T47D (cell line): ENCODE results near the gene SULT2B1.

Experiments used
- DNase-seq, 2 experiments: peaks; one replicate each; pipeline versions ENCODE4 v3.0.0 to v3.0.0-alpha.2; 2011 to 2012; ENCODE audit warnings: low read depth in 1 of 2, low spot score in 1 of 2
- JUND ChIP-seq: IDR thresholded peaks from 2 replicates; pipeline ENCODE4 v1.6.1; 2012; ENCODE audit warnings: low read depth
- in situ Hi-C: cut with HindIII; loops from 2 replicates; pipeline ENCODE4 v1.10.0; 2016; ENCODE audit warnings: low sequenced_read_pairs, low pct_unique_long_range_greater_than_20kb

Gene SULT2B1

GRCh38 chr19:48635263-48635965 lies 83.4 kb downstream of the SULT2B1 start:
- TF ChIP-seq JUND: no peak
- in situ Hi-C loops: no loop called here

DNA sequence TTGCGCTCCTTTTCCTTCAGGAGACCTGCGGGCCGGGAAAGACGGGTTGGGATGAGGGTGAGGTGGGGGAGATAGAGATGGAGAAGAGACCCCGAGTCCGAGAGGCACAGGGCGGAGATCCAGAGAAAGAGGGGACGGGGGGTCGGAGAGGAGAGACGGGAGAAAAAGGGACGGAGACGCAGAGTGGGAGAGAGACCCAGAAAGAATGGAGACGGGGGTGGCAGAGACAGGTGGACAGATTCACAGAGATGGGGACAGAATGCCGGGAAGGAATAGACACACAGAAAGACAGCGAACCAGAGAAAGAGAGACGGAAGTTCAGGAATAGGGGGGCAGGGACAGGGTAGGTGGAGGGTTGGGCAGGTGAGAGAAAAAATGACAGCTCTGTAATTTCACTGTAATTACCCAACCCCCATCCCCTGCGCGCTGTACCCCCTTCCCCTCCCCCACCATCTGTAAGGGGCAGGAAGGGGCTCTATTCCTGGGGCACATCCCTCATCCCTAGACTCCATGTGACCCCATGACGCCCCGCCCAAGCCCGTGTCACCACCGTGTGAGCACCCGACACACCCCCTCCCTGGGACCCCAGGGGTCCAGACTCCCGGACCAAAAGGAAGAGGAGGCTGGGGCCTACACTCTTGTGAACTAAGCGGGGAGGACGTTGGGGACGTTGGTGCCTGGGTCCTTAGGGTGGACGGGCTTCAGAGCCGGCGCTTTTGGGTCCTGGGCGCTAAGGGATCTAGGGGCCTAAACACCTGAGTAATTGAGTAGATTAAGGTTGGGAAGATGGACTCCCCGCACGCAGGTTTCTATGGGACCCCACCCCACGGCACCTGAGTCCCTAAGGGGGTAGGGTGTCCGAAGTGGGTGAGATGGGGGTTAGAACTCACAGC lies 84.2 kb downstream of the SULT2B1 start:
- in situ Hi-C loops: no loop called here
- TF ChIP-seq JUND: no peak
- DNase-seq: no peak

More at GRCh38 chr19:48635263-48635965, 83.4 kb downstream of the SULT2B1 start:
- peak; percentile 61 to 80 for DNase-seq

GRCh38 chr19:48636859-48637448 lies 85.0 kb downstream of the SULT2B1 start, which contains the start of gene DBP:
TSS of gene DBP (minus strand) at chr19:48637379. CDS start at chr19:48636994, 385 bp downstream.
- TF ChIP-seq JUND: no peak
- DNase-seq: peak in 1 of 2 experiments; percentile 63
- in situ Hi-C loops: no loop called here

GRCh38 chr19:48637449-48637947 lies 85.5 kb downstream of the SULT2B1 start:
- in situ Hi-C loops: no loop called here
- DNase-seq: peak; percentile 94 to 99
- TF ChIP-seq JUND: no peak

GRCh38 chr19:48637948-48638830 lies 86.2 kb downstream of the SULT2B1 start:
- DNase-seq: peak; percentile 63 to 96
- no peak for TF ChIP-seq JUND
- in situ Hi-C loops: no loop called here

DNA sequence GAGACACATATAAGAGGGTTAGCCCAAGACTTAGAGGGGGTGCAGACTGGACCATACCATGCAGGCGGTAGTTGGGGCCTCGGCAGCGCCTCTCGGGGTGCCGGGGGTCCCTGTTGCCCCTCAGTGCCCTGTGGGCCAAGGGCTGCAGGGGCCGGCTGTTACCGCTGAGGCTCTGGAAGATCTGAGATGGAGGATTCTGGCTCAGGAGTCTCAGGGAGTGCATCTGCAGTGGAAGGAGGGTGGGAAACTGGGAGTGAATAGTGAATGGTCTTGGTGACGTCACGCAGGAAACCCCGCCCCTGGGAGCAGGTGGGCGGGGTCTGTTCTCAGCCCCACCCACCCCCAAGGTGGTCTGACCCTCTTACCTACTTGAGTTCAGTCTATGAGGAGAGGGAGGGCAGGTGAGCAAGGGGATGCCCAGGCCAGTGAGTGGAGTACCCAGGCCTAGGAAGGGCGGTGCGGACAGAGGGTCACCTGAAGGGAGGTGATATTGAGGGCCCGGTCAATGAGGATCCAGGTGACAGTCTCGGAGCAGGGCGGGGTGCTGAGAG lies 86.9 kb downstream of the SULT2B1 start:
- DNase-seq: peak in 1 of 2 experiments; percentile 51
- no peak for TF ChIP-seq JUND
- in situ Hi-C loops: no loop called here

DNA sequence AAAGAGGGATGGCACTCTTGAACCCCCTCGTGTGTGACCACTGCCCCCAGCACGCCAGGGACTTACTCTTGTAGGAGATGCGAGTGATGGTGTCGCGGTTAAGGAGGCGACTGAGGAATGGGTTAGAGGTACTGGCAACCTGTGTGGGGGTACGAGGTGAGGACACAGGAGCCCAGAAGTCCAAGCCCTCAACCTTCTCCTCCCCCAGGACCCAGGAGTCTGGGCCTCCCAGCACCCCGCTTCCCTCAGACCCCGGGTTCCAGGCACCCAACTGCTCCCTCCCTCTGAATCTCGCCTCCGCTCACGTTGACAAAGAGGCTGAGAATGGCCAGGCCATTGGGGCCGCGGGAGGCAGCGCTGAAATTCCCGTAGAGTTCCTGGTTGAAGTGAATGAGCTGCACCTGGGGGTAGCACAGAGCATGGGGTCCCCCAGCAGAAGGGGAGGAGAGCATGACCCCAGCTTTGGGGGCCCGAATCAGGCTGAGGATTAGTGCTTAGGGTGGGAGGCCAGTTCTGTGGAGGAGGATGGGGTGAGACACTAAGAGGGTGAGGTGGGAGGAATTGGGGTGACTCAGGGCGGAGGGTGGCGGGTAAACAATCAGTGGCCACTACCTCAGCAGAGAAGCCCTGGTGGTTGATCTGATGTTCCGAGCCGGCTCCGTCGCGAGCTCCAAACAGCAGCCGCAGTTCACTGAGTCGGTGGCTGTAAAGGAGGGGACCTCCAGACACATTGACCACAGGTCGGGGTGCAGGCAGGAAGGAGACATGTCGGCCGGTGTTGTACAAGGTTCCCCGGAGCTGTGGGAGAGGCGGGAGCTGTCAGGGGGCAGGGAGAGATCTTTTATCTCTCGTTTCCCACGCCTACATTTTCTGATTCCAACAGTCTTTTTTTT lies 87.8 kb downstream of the SULT2B1 start:
- in situ Hi-C loops: no loop called here

DNA sequence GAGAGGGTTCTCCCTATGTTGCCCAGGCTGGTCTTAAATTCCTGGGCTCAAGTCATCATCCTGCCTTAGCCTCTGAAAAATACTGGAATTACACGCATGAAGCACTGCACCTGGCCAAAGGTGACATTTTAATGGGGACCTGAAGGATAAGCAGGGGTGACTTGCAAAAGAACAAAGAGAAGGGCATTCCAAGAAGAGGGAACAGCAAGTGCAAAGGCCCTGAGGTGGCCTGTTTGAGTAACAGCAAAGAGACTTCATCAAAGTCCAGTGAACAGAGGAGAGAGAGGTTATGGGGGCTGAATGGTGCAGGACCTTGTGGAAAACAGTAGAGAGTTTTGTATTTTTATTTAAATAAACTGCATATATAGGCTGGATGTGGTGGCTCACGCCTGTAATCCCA lies 89.9 kb downstream of the SULT2B1 start:
- TF ChIP-seq JUND: no peak
- in situ Hi-C loops: no loop called here
- DNase-seq: no peak

More for the DNA sequence above, 87.8 kb downstream of the SULT2B1 start:
- no peak for DNase-seq
- TF ChIP-seq JUND: no peak

GRCh38 chr19:48642862-48643261 lies 90.9 kb downstream of the SULT2B1 start:
- in situ Hi-C loops: no loop called here
- no peak for TF ChIP-seq JUND

GRCh38 chr19:48644355-48644754 lies 92.4 kb downstream of the SULT2B1 start:
- no peak for DNase-seq
- in situ Hi-C loops: no loop called here
- TF ChIP-seq JUND: no peak

More at GRCh38 chr19:48642862-48643261, 90.9 kb downstream of the SULT2B1 start:
- no peak for DNase-seq
